Bronchial smooth muscle cell (primary cell): ENCODE data around the gene AK2. TPM values are rescaled to one million over a fixed set of nuclear protein-coding genes. Genes with fewer than 3 reads are reported as not detected.

ENCODE experiments used
- total RNA-seq: library from RNA; depleted of rRNA; stranded (reverse); fragments of >200 nt; gene quantifications from 2 replicates; pipeline ENCODE4 v1.2.1, GENCODE V29; 2014

The AK2 gene
- total RNA-seq, result 32.3 and 50.4 TPM in 2 replicates

DNA sequence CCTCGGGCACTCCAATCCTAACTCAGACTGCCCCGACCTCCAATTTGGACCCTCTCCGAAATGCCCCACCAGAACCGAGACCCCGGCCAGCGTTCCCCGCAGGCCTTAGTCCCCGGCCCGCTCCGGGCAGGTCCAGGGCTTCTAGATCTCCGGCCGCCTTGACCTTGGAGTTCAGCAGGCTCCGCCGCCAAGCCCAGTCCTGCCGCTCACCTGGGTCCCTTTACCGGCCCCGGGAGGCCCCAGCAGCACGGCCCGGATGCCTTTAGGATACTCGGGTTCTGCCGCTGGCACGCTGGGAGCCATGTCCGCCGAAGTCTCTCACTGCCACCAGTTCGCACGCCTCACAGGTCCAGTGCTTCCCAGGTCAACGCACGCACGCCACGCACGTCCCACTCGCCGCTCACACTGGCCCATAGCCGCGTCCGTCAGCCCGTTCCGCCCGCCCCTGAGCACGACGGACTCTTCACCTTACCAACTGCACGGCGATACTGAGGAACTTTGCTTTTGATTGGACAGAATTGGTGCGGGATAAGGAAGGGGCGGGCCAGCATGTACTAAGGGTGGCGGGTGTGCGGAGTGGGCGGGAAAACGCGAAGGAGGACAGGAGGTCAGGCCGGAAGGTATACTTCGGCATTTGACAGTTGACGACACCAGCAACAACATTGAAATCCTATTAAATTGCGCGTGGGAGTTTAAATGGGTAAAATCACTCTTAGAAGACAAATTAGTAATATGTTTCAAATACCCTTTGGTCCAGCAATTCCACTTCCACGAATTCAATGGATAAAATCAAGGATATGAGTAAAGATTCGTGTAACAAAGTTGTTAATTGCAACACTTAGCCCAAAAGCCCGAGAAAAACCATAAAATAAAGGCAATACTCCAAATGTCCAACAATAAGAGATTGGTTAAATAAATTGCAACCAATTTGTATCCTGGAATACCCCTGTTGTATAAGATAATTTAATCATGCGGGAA is at the start of gene AK2:
AK2 (minus strand) TSS at position 358 of the 978 bp plus-strand sequence; CDS start at position 303, 55 bp downstream.

DNA sequence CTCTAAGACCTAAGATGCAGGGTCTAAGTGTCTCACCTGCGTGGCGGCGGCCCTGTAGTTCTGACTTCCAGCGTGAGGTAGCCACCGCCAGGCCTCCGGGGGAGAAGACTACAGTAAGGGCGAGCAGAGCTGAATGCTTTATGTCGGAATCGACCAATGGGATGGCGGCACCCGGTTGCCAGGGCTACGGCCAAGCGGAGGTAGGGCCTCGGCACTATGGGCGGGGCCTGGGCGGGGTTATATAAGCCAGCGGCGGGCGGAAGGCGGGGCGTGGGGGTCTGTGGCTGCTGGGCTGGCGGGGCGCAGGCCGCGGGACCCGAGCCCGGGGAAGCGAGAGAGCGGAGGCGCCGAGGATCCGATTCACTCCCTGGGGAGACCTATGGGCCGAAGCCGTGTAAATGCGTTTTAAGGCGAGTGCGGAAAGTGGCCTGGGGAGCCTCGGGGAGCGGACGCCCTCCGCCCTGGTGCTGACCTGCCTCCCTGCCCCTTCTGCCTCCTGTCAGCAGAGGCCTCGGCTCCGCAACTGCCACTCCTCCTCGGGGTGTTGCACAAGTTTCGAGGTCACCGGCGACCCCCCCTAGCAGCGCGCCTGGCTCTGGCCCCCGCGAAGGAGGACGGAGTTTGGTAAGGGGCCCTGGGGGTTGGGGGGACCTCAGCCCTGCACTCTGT is 44.3 kb upstream of the AK2 start, which contains the start of gene AZIN2:
AZIN2 (plus strand) TSS at position 269 of the 669 bp plus-strand sequence. CDS start 1,097 bp downstream, outside the sequence.

DNA sequence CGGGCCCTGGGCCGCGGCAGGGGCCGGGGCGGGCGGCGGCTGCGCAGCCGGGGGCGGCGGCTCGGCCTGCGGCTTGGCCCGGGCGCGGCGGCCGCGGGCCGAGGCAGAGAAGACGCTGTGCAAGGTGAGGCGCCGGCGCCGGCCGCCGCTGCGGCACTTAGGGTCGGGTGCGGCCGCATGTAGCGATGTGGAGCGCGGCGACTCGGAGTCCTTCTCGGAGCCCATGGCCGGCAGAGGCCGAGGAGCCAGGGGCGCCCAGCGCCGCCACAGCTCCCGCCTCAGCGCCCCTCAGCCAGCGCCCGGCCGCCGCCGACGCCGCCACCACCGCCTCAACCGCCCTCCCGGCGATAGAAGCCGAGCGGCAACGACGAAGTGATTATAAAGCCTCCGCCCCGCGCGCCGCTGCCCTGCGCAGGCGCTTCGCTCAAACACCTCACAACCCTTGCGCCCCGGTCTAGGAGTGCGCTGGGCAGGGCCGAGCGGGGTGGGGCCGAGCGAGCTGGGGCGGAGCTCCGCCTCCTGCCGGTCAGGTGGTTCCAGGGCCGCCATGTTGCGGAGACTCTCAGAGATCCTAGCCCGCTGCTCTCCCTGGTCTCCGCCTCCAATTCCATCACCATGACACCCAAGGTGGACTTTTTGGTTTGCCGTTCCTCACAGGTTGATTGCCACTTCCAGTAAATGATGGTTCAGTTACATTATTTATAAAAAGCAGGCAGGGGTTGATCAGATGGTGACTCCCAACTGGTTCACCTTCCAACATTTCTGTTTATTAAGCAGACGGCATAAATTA is 72.0 kb downstream of the AK2 start, which contains the start of gene RNF19B:
RNF19B (minus strand) TSS at position 349 of the 790 bp plus-strand sequence; CDS start at position 225, 124 bp downstream.

Other genes starting within 250 kb of the AK2 start
- gene YARS1, start 219.5 kb downstream of the AK2 start, total RNA-seq, result 83.7 and 86.2 TPM in 2 replicates
- 37.0 and 59.8 TPM in 2 replicates for gene S100PBP, start 219.2 kb downstream of the AK2 start, total RNA-seq
- 4.6 and 17.1 TPM in 2 replicates for gene FNDC5, start 166.0 kb downstream of the AK2 start, total RNA-seq
- gene HPCA, start 150.4 kb downstream of the AK2 start, total RNA-seq, result 0.43 TPM in 1 of 2 replicates, not detected in the other
- gene TMEM54, start 135.5 kb downstream of the AK2 start, total RNA-seq, result 27.9 and 55.5 TPM in 2 replicates
- gene RNF19B, start 72.1 kb downstream of the AK2 start, total RNA-seq, result 8.5 and 12.5 TPM in 2 replicates
- gene AZIN2, start 44.3 kb upstream of the AK2 start, total RNA-seq, result 5.2 and 6.0 TPM in 2 replicates
- 2.0 and 3.1 TPM in 2 replicates for gene TRIM62, start 145.2 kb upstream of the AK2 start, total RNA-seq
- gene ZNF362, start 219.6 kb upstream of the AK2 start, total RNA-seq, result 3.1 and 3.2 TPM in 2 replicates